IMR-90 (cell line): ENCODE measurements around the gene ASPHD2. TPM values are rescaled to one million over a fixed set of nuclear protein-coding genes. Genes with fewer than 3 reads are reported as not detected.

ENCODE experiments used
- ATAC-seq: fragments of 200-7000 bp; cut with Tn5 transposase; 2 replicates; pipeline ENCODE4 v1.9.1; 2020; ENCODE audit warnings: low read depth, mild to moderate bottlenecking, moderate library complexity
- BruUV-seq: library from RNA; stranded (reverse); fragments of 400-500 nt; replicated peaks from 2 replicates; lab custom pipeline; 2021; lab: Mats Ljungman, UMichigan
- CTCF ChIA-PET: fragments of 300-600 bp; formaldehyde crosslinking; extraction: SDS; loops from one replicate; lab custom pipeline; 2021; ENCODE audit warnings: antibody characterized with exemption; lab: Yijun Ruan, JAX
- POLR2A ChIA-PET: fragments of 300-600 bp; sonication (Branson Sonifier 250); formaldehyde crosslinking; loops from one replicate; lab custom pipeline; 2022; ENCODE audit warnings: antibody characterized with exemption; ENCODE audit not compliant: unreplicated experiment; lab: Charles Lee
- DNase-seq: peaks from one replicate; pipeline ENCODE4 v3.0.0; 2013
- H2AFZ ChIP-seq: replicated peaks from 2 replicates; pipeline ENCODE3; 2013; ENCODE audit warnings: low read length, mild to moderate bottlenecking; ENCODE audit not compliant: poor library complexity
- H2AK5ac ChIP-seq: 2 replicates; pipeline ENCODE4 v1.6.1; 2013; ENCODE audit warnings: low read depth, low read length, inconsistent platforms
- H2AK9ac ChIP-seq: replicated peaks from 2 replicates; pipeline ENCODE3; 2013; ENCODE audit warnings: mild to moderate bottlenecking, low read depth, low read length, moderate library complexity; ENCODE audit not compliant: poor library complexity
- H2BK120ac ChIP-seq: 2 replicates; pipeline ENCODE4 v1.6.1; 2013; ENCODE audit warnings: low read depth, low read length, inconsistent platforms
- H2BK15ac ChIP-seq: 3 replicates; pipeline ENCODE4 v1.6.1; 2013; ENCODE audit warnings: low read depth, low read length, inconsistent platforms
- H2BK20ac ChIP-seq: 2 replicates; pipeline ENCODE4 v1.6.1; 2013; ENCODE audit warnings: low read depth, mild to moderate bottlenecking, inconsistent platforms, low read length, moderate library complexity
- H2BK5ac ChIP-seq: 2 replicates; pipeline ENCODE4 v1.6.1; 2013; ENCODE audit warnings: mild to moderate bottlenecking, low read depth, low read length, inconsistent platforms; ENCODE audit not compliant: poor library complexity, severe bottlenecking
- H3K14ac ChIP-seq: replicated peaks from 2 replicates; pipeline ENCODE4 v1.6.1; 2013; ENCODE audit warnings: low read depth, low read length, inconsistent platforms
- H3K18ac ChIP-seq: 2 replicates; pipeline ENCODE4 v1.6.1; 2013; ENCODE audit warnings: low read depth, low read length, control low read depth
- H3K23ac ChIP-seq: 2 replicates; pipeline ENCODE4 v1.6.1; 2013; ENCODE audit warnings: low read depth, low read length, inconsistent platforms
- H3K27ac ChIP-seq: 2 replicates; pipeline ENCODE4 v1.5.1; 2013; ENCODE audit warnings: mild to moderate bottlenecking, control low read depth, low read length; ENCODE audit not compliant: insufficient read depth
- H3K27me3 ChIP-seq: 2 replicates; pipeline ENCODE4 v1.6.1; 2013; ENCODE audit warnings: low read length; ENCODE audit not compliant: control insufficient read depth, insufficient read depth
- H3K36me3 ChIP-seq: 2 replicates; pipeline ENCODE4 v1.6.1; 2013; ENCODE audit warnings: low read length, mixed read lengths; ENCODE audit not compliant: control insufficient read depth, insufficient read depth
- H3K4ac ChIP-seq: 2 replicates; pipeline ENCODE4 v1.6.1; 2013; ENCODE audit warnings: low read depth, low read length, inconsistent platforms
- H3K4me1 ChIP-seq: 2 replicates; pipeline ENCODE4 v1.6.1; 2013; ENCODE audit warnings: low read length, mixed read lengths; ENCODE audit not compliant: control insufficient read depth, insufficient read depth
- H3K4me2 ChIP-seq: 2 replicates; pipeline ENCODE4 v1.6.1; 2013; ENCODE audit warnings: low read depth, mild to moderate bottlenecking, control low read depth, low read length, moderate library complexity
- H3K4me3 ChIP-seq: 2 replicates; pipeline ENCODE4 v1.5.1; 2013; ENCODE audit warnings: low read depth, mild to moderate bottlenecking, control low read depth, low read length, moderate library complexity; ENCODE audit not compliant: insufficient read depth
- H3K56ac ChIP-seq: 2 replicates; pipeline ENCODE4 v1.6.1; 2013; ENCODE audit warnings: low read length, inconsistent platforms; ENCODE audit not compliant: insufficient read depth; ENCODE audit errors: extremely low read depth
- H3K79me1 ChIP-seq, 2 experiments: 2 replicates each; pipeline ENCODE4 v1.6.1; 2013; ENCODE audit warnings: low read length in 2 of 2, inconsistent platforms in 1 of 2, low read depth in 1 of 2
- H3K9ac ChIP-seq: 2 replicates; pipeline ENCODE4 v1.6.1; 2013; ENCODE audit warnings: low read depth, low read length, control low read depth
- H3K9me1 ChIP-seq: 2 replicates; pipeline ENCODE4 v1.6.1; 2013; ENCODE audit warnings: low read length, inconsistent platforms; ENCODE audit not compliant: insufficient read depth
- H3K9me3 ChIP-seq: 2 replicates; pipeline ENCODE4 v1.6.1; 2013; ENCODE audit warnings: low read length; ENCODE audit not compliant: control insufficient read depth, insufficient read depth
- H4K20me1 ChIP-seq: 2 replicates; pipeline ENCODE4 v1.6.1; 2013; ENCODE audit warnings: low read length, inconsistent platforms; ENCODE audit not compliant: insufficient read depth
- H4K5ac ChIP-seq: 2 replicates; pipeline ENCODE4 v1.6.1; 2013; ENCODE audit warnings: mild to moderate bottlenecking, low read depth, low read length, control low read depth
- H4K8ac ChIP-seq, 2 experiments: 2 replicates each; pipeline ENCODE4 v1.6.1; 2013; ENCODE audit warnings: low read depth in 2 of 2, low read length in 2 of 2, control low read depth in 1 of 2, inconsistent platforms in 1 of 2
- H4K91ac ChIP-seq: 2 replicates; pipeline ENCODE4 v1.6.1; 2013; ENCODE audit warnings: low read depth, low read length, inconsistent platforms; ENCODE audit not compliant: insufficient read depth
- BHLHE40 ChIP-seq: fragments of 150-350 bp; IDR thresholded peaks from 2 replicates; pipeline ENCODE4 v1.6.1; 2016; ENCODE audit warnings: mild to moderate bottlenecking, low read depth, low read length
- FOS ChIP-seq: fragments of 150-350 bp; IDR thresholded peaks from 2 replicates; pipeline ENCODE4 v1.6.1; 2016; ENCODE audit warnings: low read depth, low read length
- MAFK ChIP-seq: IDR thresholded peaks from 2 replicates; pipeline ENCODE4 v1.6.1; 2012; ENCODE audit warnings: low read depth, low read length, improper control_type of control experiment
- MAZ ChIP-seq: IDR thresholded peaks from 2 replicates; pipeline ENCODE4 v1.6.1; 2012; ENCODE audit warnings: low read depth, mild to moderate bottlenecking, low read length, improper control_type of control experiment, moderate library complexity, borderline replicate concordance
- NFE2L2 ChIP-seq: fragments of 150-350 bp; IDR thresholded peaks from 2 replicates; pipeline ENCODE4 v1.6.1; 2016; ENCODE audit warnings: low read depth, mild to moderate bottlenecking, low read length
- POLR2A ChIP-seq: IDR thresholded peaks from 2 replicates; pipeline ENCODE4 v1.6.1; 2012; ENCODE audit warnings: mild to moderate bottlenecking, low read depth, low read length
- RAD21 ChIP-seq: IDR thresholded peaks from 2 replicates; pipeline ENCODE4 v1.6.1; 2012; ENCODE audit warnings: low read length, improper control_type of control experiment
- RCOR1 ChIP-seq: IDR thresholded peaks from 2 replicates; pipeline ENCODE4 v1.6.1; 2012; ENCODE audit warnings: mild to moderate bottlenecking, low read length, improper control_type of control experiment; ENCODE audit not compliant: insufficient replicate concordance
- RFX5 ChIP-seq: IDR thresholded peaks from 2 replicates; pipeline ENCODE4 v1.8.0; 2012; ENCODE audit warnings: low read depth, mild to moderate bottlenecking, low read length, moderate library complexity
- SMC3 ChIP-seq: fragments of 150-350 bp; IDR thresholded peaks from 2 replicates; pipeline ENCODE4 v1.6.1; 2016; ENCODE audit warnings: low read depth, mild to moderate bottlenecking, antibody characterized with exemption, low read length, moderate library complexity
- WGBS, 2 experiments: methylation state at CpG; one replicate each; pipeline versions ENCODE4 v1.1.5 to v1.1.7; 2013; ENCODE audit warnings: missing lambda C conversion rate in 2 of 2; ENCODE audit not compliant: insufficient read length in 1 of 2; ENCODE audit errors: extremely low coverage in 2 of 2; 5-methylcytosine and 5-hydroxymethylcytosine counted together
- dilution Hi-C: fragments of 300-500 bp; cut with HindIII; formaldehyde crosslinking; loops from one replicate; pipeline ENCODE4 v1.14.3; 2018; ENCODE audit warnings: low sequenced_read_pairs; ENCODE audit not compliant: unreplicated experiment
- in situ Hi-C: fragments of 300-500 bp; cut with MboI; formaldehyde crosslinking; loops from 3 replicates; pipeline ENCODE4 v1.14.3; 2019; ENCODE audit warnings: low sequenced_read_pairs, inconsistent platforms, mixed read lengths
- intact Hi-C: fragments of 100-400 bp; cut with micrococcal nuclease; formaldehyde crosslinking; loops from 2 replicates; pipeline ENCODE4 v1.10.0; 2022
- polyA plus RNA-seq, 3 experiments: library from polyadenylated mRNA; depleted of rRNA; stranded (reverse); fragments of >200 nt; gene quantifications; 2 replicates each; pipeline ENCODE4 v1.2.3, GENCODE V29; 2012; ENCODE audit warnings: low replicate concordance in 1 of 3
- total RNA-seq: library from RNA; depleted of rRNA; stranded (reverse); fragments of >200 nt; gene quantifications from 2 replicates; pipeline ENCODE4 v1.2.3, GENCODE V29; 2012
- TF ChIP-seq, protein P1 (sequence below): fragments of 150-350 bp; IDR thresholded peaks from 2 replicates; pipeline ENCODE4 v1.6.1; 2017; ENCODE audit warnings: mild to moderate bottlenecking, antibody characterized with exemption, low read length, low read depth
- TF ChIP-seq, protein P2 (sequence below): fragments of 150-350 bp; IDR thresholded peaks from 2 replicates; pipeline ENCODE4 v1.6.1; 2016; ENCODE audit warnings: low read depth, mild to moderate bottlenecking, low read length, moderate library complexity, borderline replicate concordance

Gene ASPHD2
- total and polyA plus RNA-seq, 2 of the 4 experiments (the other 2 are of a cell fraction) = 1.3 to 1.4 TPM

DNA sequence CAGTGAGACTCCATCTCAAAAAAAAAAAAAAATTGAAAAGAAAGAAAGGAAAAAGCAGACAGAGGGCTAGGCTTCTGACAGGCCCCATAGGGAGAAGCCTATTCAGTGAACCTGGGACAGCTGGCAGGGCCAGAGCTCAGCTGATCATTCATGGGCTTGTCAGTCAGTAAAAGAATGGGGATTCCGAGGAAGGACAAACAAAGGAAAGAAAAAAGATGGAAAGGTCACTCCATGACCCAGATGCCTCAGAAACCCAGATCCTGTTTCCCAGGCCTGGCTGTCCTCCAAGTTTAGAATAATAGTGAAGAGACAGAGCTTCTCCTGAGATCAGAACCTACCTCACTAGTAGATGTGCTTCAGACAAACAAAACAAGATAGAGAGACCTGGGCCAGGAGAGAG lies 34.3 kb upstream of the ASPHD2 start:
- Histone ChIP-seq H3K4me3 (no peak overlapping the region), H4K20me1 (no peaks in the 10 kb centered on the region), H3K27me3 (peaks cover 10% of the 10 kb centered on the region), H3K23ac (no peak overlapping the region), H3K79me1 (no peaks in the 10 kb centered on the region), H2BK5ac (no peak overlapping the region), H4K91ac (no peak overlapping the region), H3K4ac (no peak overlapping the region), H4K5ac (no peak overlapping the region), H2BK15ac (no peak overlapping the region), H2AFZ (no peak overlapping the region), H3K14ac (no peak overlapping the region), H3K18ac (no peak overlapping the region), H4K8ac (no peak overlapping the region), H3K56ac (no peak overlapping the region), H2AK9ac (no peak overlapping the region), H3K4me2 (no peak overlapping the region), H3K9me1 (no peaks in the 10 kb centered on the region), H3K4me1 (no peaks in the 10 kb centered on the region), H3K9me3 (no peaks in the 10 kb centered on the region), H2AK5ac (no peak overlapping the region), H2BK120ac (no peak overlapping the region), H3K36me3 (no peaks in the 10 kb centered on the region), H2BK20ac (no peak overlapping the region), H3K27ac (no peak overlapping the region), H3K9ac (no peak overlapping the region)
- no CpG with 5 or more reads among the region's 1 CpG for WGBS, 2 experiments
- ChIA-PET CTCF (interaction anchor here (0.6 to 1.1 kb wide), 3 partner anchors 31 to 67 kb away, joined by 3 to 9 read pairs (median 4); no protein-coding TSS in a partner anchor), POLR2A (no interaction called here)
- intact Hi-C loops (loop anchor here (5.0 kb wide), 1 partner anchor 273 kb away; no protein-coding TSS in a partner anchor), in situ Hi-C loops (no loop called here), dilution Hi-C loops (no loop called here)
- DNase-seq = no peak
- ATAC-seq = no peak
- BruUV-seq = no TSS peak
- TF ChIP-seq RFX5 (no peak), RAD21 (no peak), FOS (no peak), RCOR1 (no peak), MAFK (no peak), BHLHE40 (no peak), POLR2A (no peak), MAZ (no peak), SMC3 (no peak), NFE2L2 (no peak)
- TF ChIP-seq, protein P1, sequence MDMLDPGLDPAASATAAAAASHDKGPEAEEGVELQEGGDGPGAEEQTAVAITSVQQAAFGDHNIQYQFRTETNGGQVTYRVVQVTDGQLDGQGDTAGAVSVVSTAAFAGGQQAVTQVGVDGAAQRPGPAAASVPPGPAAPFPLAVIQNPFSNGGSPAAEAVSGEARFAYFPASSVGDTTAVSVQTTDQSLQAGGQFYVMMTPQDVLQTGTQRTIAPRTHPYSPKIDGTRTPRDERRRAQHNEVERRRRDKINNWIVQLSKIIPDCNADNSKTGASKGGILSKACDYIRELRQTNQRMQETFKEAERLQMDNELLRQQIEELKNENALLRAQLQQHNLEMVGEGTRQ = no peak
- TF ChIP-seq, protein P2, sequence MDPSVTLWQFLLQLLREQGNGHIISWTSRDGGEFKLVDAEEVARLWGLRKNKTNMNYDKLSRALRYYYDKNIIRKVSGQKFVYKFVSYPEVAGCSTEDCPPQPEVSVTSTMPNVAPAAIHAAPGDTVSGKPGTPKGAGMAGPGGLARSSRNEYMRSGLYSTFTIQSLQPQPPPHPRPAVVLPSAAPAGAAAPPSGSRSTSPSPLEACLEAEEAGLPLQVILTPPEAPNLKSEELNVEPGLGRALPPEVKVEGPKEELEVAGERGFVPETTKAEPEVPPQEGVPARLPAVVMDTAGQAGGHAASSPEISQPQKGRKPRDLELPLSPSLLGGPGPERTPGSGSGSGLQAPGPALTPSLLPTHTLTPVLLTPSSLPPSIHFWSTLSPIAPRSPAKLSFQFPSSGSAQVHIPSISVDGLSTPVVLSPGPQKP = no peak
